Stimulated activated CD4-positive, alpha-beta T cell treated with anti-CD3 and anti-CD28 coated beads, Interleukin-2, amount 100 ng/mL, for 24 hours (primary cell): Measurements from ENCODE around the gene ARHGEF9.
"Not testable (repeated sequence)": the region's sequence is repeated elsewhere in the genome, so short reads cannot be mapped to it uniquely, and the experiment has no call there.

Source experiments
- DNase-seq, 2 donors: peaks; one replicate each; pipeline ENCODE4 v3.0.0-alpha.2; 2020

The ARHGEF9 gene

GRCh38 chrX:63656871-63657580 lies 128.0 kb downstream of the ARHGEF9 start:
- no peak for DNase-seq

GRCh38 chrX:63652086-63652765 lies 132.8 kb downstream of the ARHGEF9 start:
- DNase-seq, result no peak

- not testable (repeated sequence) for DNase-seq
These were observed 139.3 kb downstream of the ARHGEF9 start for GRCh38 chrX:63645748-63646147.

GRCh38 chrX:63635750-63636149 lies 149.3 kb downstream of the ARHGEF9 start:
- no peak for DNase-seq

- no peak for DNase-seq
These were observed 171.4 kb downstream of the ARHGEF9 start for GRCh38 chrX:63613531-63614028.

- DNase-seq, result no peak
These were observed 199.1 kb downstream of the ARHGEF9 start for GRCh38 chrX:63585936-63586335.
